ENCODE results near the gene ZNF503.

The ZNF503 gene

GRCh38 chr10:75352650-75353049 is 48.9 kb downstream of the ZNF503 start:
- no peak for DNase-seq

GRCh38 chr10:75351637-75352036 is 49.9 kb downstream of the ZNF503 start:
- no peak for DNase-seq

DNA sequence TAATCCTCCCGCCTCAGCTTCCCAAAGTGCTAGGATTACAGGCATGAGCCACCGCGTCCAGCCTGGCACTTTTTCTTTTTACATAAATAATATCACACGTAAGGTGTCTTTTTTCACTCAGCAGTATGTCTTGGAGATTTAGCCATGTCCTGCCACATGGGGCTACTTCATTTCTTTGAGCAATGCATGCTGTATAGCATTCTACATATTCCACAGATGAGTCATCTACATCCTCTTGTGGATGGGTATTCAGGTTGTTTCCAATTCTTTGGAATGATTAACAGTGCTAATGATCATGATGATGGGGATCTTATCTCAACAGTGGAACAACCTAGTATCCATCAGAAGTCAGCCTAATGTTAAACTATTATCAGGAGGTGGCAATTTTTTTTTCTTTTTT is 50.8 kb downstream of the ZNF503 start:
- DNase-seq = no peak
